ENCODE results near the gene GRB14.

GRB14 gene

GRCh38 chr2:164661349-164661748 is 40.1 kb upstream of the GRB14 start:
- TF ChIP-seq CTCF (IDR thresholded peaks at IDR 0.05), result no peak
- no peak for TF ChIP-seq ZFX (IDR thresholded peaks at IDR 0.05; ENCODE audit: borderline replicate concordance)
- no peak overlapping the region for H3K27ac ChIP-seq

DNA sequence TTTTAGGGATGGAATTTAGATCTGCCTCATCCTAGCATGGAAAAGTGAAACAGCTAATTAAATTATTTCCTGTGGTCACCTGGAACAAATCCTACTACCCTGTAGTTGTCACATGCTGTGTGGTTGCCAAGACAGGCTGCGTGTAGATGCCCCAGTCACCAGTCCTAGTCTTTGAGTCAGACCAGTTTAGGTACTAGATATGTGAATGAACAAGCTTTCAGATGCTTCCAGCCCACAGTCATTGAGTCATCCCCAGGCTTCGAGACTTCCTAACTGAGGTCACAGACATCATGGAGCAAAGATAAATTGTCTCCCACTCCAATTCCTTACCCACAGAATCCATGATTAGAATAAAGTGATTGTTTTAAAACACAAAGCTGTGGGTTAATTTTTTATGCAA is 35.8 kb upstream of the GRB14 start:
- TF ChIP-seq CTCF (IDR thresholded peaks at IDR 0.05) (no peak), ZFX (IDR thresholded peaks at IDR 0.05; ENCODE audit: borderline replicate concordance) (no peak)

DNA sequence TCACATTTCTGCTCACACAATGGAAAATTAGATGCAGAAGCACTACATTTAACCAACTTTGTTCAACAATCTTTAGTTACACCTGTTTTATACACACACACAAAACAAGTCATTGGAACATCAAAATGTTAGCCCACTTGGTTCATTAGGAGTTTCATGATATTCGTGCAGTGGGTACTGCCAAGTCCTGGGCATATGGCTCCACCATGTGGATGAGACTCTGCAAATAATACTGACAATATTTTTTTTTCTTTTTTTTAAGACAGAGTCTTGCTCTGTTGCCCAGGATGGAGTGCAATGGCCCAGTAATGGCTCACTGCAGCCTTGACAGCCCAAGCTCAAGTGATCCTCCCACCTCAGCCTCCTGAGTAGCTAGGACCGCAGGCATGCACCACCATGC is 34.5 kb upstream of the GRB14 start:
- TF ChIP-seq ZFX (IDR thresholded peaks at IDR 0.05; ENCODE audit: borderline replicate concordance) (no peak), CTCF (IDR thresholded peaks at IDR 0.05) (no peak)
- H3K27ac ChIP-seq, result no peak overlapping the region

More for the DNA sequence above, 35.8 kb upstream of the GRB14 start:
- no peak overlapping the region for H3K27ac ChIP-seq

- no peak overlapping the region for H3K27ac ChIP-seq
- TF ChIP-seq ZFX (IDR thresholded peaks at IDR 0.05; ENCODE audit: borderline replicate concordance) (no peak), CTCF (IDR thresholded peaks at IDR 0.05) (no peak)
Measured at GRCh38 chr2:164655336-164655735, 34.1 kb upstream of the GRB14 start.

DNA sequence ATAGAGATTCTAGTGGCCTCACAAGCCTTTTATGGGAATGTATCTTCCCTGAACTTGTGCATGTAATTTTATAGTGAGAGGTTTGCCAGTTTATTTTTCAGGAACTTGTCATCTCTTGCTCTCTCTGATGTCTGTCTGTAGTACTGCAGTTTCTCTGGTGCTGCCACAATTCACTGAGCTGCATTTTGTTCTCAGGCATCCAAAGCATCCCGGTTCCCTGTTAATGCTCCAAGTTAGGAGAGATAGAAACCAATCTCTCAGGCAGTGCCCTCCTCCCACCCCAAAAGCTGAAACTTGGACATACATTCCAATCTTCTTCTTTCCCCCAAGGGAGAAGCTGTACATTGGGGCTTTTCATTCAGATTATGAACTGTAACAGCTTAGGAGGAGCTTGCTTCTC is 30.1 kb upstream of the GRB14 start:
- TF ChIP-seq ZFX (IDR thresholded peaks at IDR 0.05; ENCODE audit: borderline replicate concordance) (no peak), CTCF (IDR thresholded peaks at IDR 0.05) (no peak)

DNA sequence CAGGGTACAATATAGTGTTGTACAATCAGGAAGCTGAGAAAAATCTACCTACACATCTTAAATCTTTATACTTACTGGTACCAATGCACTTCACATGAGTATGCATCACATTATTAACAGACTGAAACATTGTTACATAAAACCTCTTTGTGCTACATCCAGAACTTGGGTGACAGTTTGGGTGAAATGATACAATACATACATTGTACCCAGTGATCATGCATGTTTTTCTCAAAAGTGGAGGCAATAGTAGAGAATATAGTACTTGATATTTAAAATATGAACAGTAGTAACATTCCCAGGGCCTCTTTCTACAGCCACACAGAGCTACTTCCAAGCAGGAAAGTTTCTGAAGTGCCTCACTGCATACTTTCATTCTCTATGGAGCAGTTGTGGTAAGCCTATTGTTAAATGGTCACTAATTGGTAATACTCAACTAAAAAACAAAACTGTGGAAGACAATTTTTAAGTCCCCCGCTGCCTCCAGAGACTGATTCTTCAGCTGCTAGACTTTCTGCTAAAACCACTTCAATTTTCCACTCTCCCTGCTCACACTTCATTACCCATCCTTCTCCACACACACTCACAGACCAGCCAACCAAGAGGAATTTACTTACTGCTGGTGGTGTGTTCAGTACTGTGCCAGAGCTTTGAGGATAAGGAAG is 22.9 kb upstream of the GRB14 start:
- TF ChIP-seq CTCF (IDR thresholded peaks at IDR 0.05) (no peak), ZFX (IDR thresholded peaks at IDR 0.05; ENCODE audit: borderline replicate concordance) (no peak)
- no peak overlapping the region for H3K27ac ChIP-seq

More for the DNA sequence above, 30.1 kb upstream of the GRB14 start:
- H3K27ac ChIP-seq, result no peak overlapping the region

DNA sequence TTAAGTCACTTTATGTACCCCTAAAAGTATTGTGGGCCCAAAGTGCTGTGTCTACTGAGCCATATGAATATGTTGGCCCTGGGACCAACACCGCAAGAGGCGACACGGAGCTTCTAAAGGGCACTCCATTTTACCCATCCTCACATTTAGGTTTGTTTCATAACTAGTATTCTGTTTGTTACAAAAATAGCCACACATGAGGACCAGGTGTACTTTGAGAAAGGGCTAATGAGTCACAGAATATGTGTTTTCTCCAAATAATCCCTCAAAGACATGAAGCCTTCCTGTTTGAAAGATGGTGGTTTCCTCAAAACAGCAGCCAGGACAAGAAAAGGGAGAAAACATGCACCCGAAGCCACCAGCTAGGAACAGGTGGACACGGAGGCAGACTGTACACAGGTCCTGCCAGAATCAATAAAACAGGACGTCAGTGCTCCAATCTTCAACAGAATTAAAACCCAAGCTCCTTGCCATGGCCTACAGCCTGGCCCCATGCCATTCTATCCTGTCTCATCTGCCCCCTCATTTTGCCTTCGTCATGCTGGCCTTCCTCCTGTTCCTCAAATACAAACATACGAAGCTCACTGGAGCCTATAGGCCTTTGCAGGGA is 21.8 kb upstream of the GRB14 start:
- no peak for TF ChIP-seq ZFX (IDR thresholded peaks at IDR 0.05; ENCODE audit: borderline replicate concordance)
- TF ChIP-seq CTCF (IDR thresholded peaks at IDR 0.05), result no peak
- no peak overlapping the region for H3K27ac ChIP-seq
